Neural cell (in vitro differentiated cells): ENCODE measurements around the gene RPRML.

ENCODE experiments used
- CTCF ChIP-seq: fragments of 450-650 bp; IDR thresholded peaks from 2 replicates; pipeline ENCODE4 v1.5.1; 2014; ENCODE audit warnings: antibody characterized with exemption, mild to moderate bottlenecking, moderate library complexity; ENCODE audit not compliant: poor library complexity, severe bottlenecking
- EP300 ChIP-seq: fragments of 450-650 bp; conservative IDR thresholded peaks from 2 replicates; pipeline ENCODE4 v1.6.1; 2014; ENCODE audit warnings: antibody characterized with exemption, mild to moderate bottlenecking, moderate library complexity; ENCODE audit not compliant: poor library complexity, severe bottlenecking
- EZH2 ChIP-seq: fragments of 200-600, 300-800 bp; shearing (Covaris generic), sonication (generic); IDR thresholded peaks from 2 replicates; pipeline ENCODE4 v1.6.1; 2014; ENCODE audit warnings: antibody characterized with exemption, low read length, borderline replicate concordance, mild to moderate bottlenecking; ENCODE audit not compliant: insufficient read depth, poor library complexity, severe bottlenecking
- MXI1 ChIP-seq: fragments of 450-650 bp; conservative IDR thresholded peaks from 2 replicates; pipeline ENCODE4 v1.6.1; 2014; ENCODE audit warnings: antibody characterized with exemption, mild to moderate bottlenecking; ENCODE audit not compliant: poor library complexity, severe bottlenecking
- POLR2AphosphoS5 ChIP-seq: IDR thresholded peaks from 2 replicates; pipeline ENCODE4 v1.6.1; 2012
- REST ChIP-seq: IDR thresholded peaks from 2 replicates; pipeline ENCODE4 v1.6.1; 2012; ENCODE audit warnings: borderline replicate concordance
- SMC3 ChIP-seq: fragments of 450-650 bp; conservative IDR thresholded peaks from 2 replicates; pipeline ENCODE4 v1.6.1; 2014; ENCODE audit warnings: antibody characterized with exemption, mild to moderate bottlenecking, moderate library complexity; ENCODE audit not compliant: poor library complexity

GRCh38 chr17:46949291-46950174 lies 29.5 kb downstream of the RPRML start:
- TF ChIP-seq CTCF, result no peak
- TF ChIP-seq EZH2, result no peak
- TF ChIP-seq POLR2AphosphoS5, result no peak
- no peak for TF ChIP-seq MXI1
- TF ChIP-seq SMC3, result no peak
- no peak for TF ChIP-seq EP300
- TF ChIP-seq REST, result no peak
